Panc1 (cell line): ENCODE results near the gene MEF2A.

Experiments used
- TF ChIP-seq, protein P1 (sequence below): fragments of 450-650 bp; IDR thresholded peaks from 2 replicates; pipeline ENCODE4 v1.5.1; 2017; ENCODE audit warnings: mild to moderate bottlenecking
- TF ChIP-seq, protein P2 (sequence below), 2 experiments: IDR thresholded peaks; 2 replicates each; pipeline ENCODE4 v1.6.1; 2011 to 2012; ENCODE audit warnings: low read depth in 2 of 2, control low read depth in 1 of 2, low read length in 1 of 2, mild to moderate bottlenecking in 1 of 2, moderate library complexity in 1 of 2; ENCODE audit not compliant: insufficient read depth in 1 of 2

DNA sequence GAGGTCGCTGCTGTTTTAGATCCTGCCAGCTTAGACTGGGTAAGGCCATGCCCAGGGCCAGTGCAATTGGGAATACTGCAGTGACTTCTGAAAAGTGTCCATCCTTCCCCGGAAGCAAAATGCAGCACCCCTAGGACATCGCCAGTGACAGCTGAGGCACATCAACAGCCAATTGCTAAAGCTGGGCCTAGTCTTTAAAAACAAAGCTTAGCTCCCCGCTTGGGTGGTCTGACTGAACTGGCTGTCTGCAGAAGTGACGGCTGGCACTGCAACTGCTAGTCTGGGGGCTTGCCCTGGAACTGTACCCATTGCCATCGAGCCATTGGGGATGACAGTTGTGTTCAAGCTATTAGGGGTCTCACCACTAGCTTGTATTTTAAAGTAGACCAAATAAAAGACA lies 163.1 kb downstream of the MEF2A start:
- TF ChIP-seq, protein P1, sequence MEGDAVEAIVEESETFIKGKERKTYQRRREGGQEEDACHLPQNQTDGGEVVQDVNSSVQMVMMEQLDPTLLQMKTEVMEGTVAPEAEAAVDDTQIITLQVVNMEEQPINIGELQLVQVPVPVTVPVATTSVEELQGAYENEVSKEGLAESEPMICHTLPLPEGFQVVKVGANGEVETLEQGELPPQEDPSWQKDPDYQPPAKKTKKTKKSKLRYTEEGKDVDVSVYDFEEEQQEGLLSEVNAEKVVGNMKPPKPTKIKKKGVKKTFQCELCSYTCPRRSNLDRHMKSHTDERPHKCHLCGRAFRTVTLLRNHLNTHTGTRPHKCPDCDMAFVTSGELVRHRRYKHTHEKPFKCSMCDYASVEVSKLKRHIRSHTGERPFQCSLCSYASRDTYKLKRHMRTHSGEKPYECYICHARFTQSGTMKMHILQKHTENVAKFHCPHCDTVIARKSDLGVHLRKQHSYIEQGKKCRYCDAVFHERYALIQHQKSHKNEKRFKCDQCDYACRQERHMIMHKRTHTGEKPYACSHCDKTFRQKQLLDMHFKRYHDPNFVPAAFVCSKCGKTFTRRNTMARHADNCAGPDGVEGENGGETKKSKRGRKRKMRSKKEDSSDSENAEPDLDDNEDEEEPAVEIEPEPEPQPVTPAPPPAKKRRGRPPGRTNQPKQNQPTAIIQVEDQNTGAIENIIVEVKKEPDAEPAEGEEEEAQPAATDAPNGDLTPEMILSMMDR: no peak
- TF ChIP-seq, protein P2, sequence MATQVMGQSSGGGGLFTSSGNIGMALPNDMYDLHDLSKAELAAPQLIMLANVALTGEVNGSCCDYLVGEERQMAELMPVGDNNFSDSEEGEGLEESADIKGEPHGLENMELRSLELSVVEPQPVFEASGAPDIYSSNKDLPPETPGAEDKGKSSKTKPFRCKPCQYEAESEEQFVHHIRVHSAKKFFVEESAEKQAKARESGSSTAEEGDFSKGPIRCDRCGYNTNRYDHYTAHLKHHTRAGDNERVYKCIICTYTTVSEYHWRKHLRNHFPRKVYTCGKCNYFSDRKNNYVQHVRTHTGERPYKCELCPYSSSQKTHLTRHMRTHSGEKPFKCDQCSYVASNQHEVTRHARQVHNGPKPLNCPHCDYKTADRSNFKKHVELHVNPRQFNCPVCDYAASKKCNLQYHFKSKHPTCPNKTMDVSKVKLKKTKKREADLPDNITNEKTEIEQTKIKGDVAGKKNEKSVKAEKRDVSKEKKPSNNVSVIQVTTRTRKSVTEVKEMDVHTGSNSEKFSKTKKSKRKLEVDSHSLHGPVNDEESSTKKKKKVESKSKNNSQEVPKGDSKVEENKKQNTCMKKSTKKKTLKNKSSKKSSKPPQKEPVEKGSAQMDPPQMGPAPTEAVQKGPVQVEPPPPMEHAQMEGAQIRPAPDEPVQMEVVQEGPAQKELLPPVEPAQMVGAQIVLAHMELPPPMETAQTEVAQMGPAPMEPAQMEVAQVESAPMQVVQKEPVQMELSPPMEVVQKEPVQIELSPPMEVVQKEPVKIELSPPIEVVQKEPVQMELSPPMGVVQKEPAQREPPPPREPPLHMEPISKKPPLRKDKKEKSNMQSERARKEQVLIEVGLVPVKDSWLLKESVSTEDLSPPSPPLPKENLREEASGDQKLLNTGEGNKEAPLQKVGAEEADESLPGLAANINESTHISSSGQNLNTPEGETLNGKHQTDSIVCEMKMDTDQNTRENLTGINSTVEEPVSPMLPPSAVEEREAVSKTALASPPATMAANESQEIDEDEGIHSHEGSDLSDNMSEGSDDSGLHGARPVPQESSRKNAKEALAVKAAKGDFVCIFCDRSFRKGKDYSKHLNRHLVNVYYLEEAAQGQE (IDR thresholded peaks at IDR 0.05; ENCODE audit: insufficient read depth in 1 of 2, low read depth in 2 of 2, low read length in 1 of 2): no peak
